HCT116 (cell line): ENCODE measurements around the gene CRIP2.

Source experiments
- CEBPB ChIP-seq: IDR thresholded peaks from 2 replicates; pipeline ENCODE4 v1.6.1; 2012; ENCODE audit warnings: low read depth
- EZH2 ChIP-seq: fragments of 200-600 bp; sonication (generic); IDR thresholded peaks from 2 replicates; pipeline ENCODE4 v1.6.1; 2017; ENCODE audit warnings: antibody characterized with exemption, mixed run types
- JUND ChIP-seq: IDR thresholded peaks from 2 replicates; pipeline ENCODE4 v1.6.1; 2012
- POLR2A ChIP-seq: IDR thresholded peaks from 2 replicates; pipeline ENCODE4 v1.7.0; 2011; ENCODE audit warnings: borderline replicate concordance; ENCODE audit not compliant: insufficient read depth, insufficient read length; ENCODE audit errors: extremely low read depth
- POLR2AphosphoS5 ChIP-seq: IDR thresholded peaks from 2 replicates; pipeline ENCODE4 v1.6.1; 2011; ENCODE audit warnings: mild to moderate bottlenecking, low read depth, low read length, moderate library complexity
- SIN3A ChIP-seq: IDR thresholded peaks from 2 replicates; pipeline ENCODE4 v1.6.1; 2012; ENCODE audit warnings: low read depth
- SP1 ChIP-seq: IDR thresholded peaks from 2 replicates; pipeline ENCODE4 v1.6.1; 2012; ENCODE audit warnings: low read depth
- SRF ChIP-seq: IDR thresholded peaks from 2 replicates; pipeline ENCODE4 v1.6.1; 2012; ENCODE audit warnings: low read depth
- TF ChIP-seq, protein P1 (sequence below), 3 experiments: fragments of 200-600 bp in 1 of 3; sonication (generic) in 1 of 3; IDR thresholded peaks in 2 of 3; conservative IDR thresholded peaks in 1 of 3; 2 replicates each; pipeline ENCODE4 v1.5.1; 2012 to 2017; ENCODE audit warnings: low read depth in 2 of 3, low read length in 2 of 3, antibody characterized with exemption in 1 of 3, borderline replicate concordance in 1 of 3, control low read depth in 1 of 3, mild to moderate bottlenecking in 1 of 3, mixed read lengths in 1 of 3, mixed run types in 1 of 3, moderate library complexity in 1 of 3; ENCODE audit not compliant: insufficient read depth in 1 of 3
- TF ChIP-seq, protein P2 (sequence below): IDR thresholded peaks from 2 replicates; pipeline ENCODE4 v1.6.1; 2012

DNA sequence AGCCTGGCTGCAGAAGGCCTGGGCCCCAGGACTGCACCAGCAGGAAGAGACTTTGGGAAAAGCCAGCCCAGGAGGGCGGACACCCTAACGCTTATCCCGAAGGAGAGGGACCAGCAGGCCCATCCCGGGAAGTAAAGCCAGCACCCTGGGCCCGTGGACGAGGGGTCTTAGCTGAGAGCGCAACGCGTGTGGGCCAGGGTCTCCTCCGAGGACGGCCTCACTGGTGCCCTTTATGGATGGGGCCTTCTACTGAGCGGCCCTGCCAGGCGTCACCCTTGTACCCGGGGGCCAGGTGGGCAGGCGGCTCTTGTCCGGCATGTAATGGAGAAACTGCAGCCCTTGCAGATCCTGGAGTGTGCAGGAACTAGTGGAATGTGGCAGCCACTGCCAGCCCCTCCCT, 30.5 kb downstream of the CRIP2 start:
- TF ChIP-seq, protein P1, sequence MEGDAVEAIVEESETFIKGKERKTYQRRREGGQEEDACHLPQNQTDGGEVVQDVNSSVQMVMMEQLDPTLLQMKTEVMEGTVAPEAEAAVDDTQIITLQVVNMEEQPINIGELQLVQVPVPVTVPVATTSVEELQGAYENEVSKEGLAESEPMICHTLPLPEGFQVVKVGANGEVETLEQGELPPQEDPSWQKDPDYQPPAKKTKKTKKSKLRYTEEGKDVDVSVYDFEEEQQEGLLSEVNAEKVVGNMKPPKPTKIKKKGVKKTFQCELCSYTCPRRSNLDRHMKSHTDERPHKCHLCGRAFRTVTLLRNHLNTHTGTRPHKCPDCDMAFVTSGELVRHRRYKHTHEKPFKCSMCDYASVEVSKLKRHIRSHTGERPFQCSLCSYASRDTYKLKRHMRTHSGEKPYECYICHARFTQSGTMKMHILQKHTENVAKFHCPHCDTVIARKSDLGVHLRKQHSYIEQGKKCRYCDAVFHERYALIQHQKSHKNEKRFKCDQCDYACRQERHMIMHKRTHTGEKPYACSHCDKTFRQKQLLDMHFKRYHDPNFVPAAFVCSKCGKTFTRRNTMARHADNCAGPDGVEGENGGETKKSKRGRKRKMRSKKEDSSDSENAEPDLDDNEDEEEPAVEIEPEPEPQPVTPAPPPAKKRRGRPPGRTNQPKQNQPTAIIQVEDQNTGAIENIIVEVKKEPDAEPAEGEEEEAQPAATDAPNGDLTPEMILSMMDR (IDR thresholded peaks at IDR 0.05 in 2 of 3, conservative IDR thresholded peaks at IDR 0.05 in 1 of 3; ENCODE audit: borderline replicate concordance in 1 of 3, insufficient read depth in 1 of 3, low read depth in 2 of 3, low read length in 2 of 3) = no peak
- no peak for TF ChIP-seq POLR2A
- no peak for TF ChIP-seq CEBPB
- no peak for TF ChIP-seq POLR2AphosphoS5
- no peak for TF ChIP-seq SIN3A
- TF ChIP-seq JUND = no peak
- TF ChIP-seq, protein P2, sequence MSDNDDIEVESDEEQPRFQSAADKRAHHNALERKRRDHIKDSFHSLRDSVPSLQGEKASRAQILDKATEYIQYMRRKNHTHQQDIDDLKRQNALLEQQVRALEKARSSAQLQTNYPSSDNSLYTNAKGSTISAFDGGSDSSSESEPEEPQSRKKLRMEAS = no peak
- no peak for TF ChIP-seq SRF
- TF ChIP-seq EZH2 = no peak
- TF ChIP-seq SP1 = no peak
